NCI-H2029 treated with DMSO at 0.1 percent for 48 hours (cell line): ENCODE measurements around the gene PIP5K1C.

Experiments used
- DNase-seq: peaks from one replicate; lab custom pipeline; 2025; lab: John Stamatoyannopoulos, UW

PIP5K1C gene, protein sequence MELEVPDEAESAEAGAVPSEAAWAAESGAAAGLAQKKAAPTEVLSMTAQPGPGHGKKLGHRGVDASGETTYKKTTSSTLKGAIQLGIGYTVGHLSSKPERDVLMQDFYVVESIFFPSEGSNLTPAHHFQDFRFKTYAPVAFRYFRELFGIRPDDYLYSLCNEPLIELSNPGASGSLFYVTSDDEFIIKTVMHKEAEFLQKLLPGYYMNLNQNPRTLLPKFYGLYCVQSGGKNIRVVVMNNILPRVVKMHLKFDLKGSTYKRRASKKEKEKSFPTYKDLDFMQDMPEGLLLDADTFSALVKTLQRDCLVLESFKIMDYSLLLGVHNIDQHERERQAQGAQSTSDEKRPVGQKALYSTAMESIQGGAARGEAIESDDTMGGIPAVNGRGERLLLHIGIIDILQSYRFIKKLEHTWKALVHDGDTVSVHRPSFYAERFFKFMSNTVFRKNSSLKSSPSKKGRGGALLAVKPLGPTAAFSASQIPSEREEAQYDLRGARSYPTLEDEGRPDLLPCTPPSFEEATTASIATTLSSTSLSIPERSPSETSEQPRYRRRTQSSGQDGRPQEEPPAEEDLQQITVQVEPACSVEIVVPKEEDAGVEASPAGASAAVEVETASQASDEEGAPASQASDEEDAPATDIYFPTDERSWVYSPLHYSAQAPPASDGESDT

DNA sequence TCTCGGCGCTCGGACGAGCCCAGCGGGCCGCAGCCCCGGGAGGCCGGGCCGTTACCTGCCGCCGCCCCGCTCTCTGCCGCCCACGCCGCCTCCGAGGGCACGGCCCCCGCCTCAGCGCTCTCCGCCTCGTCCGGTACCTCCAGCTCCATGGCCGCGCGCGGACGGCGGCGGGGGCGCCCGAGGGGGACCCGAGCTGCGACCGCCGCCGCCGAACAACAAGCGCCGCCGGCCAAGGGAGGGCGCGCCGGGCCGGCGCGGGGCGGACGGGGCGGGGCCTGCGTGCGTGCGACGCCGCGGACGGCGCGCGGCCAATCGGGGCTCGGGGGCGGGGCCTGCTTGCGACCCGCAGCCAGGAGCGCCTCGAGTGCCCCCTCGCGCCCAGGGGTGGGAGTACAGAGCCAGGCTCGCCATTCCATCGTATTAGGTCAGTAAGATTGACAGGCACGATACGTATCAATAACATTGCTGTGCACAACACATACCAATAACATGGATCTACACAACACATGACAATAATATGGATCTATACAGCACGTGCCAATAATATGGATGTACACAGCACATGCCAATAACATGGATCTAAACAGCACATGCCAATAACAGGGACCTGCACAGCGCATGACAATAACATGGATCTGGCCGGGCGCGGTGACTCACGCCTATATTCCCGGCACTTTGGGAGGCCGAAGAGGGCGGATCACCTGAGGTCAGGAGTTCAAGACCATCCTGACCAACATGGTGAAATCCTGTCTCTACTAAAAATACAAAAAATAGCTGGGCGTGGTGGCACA lies at the start of gene PIP5K1C:
Gene PIP5K1C, minus strand, starts transcription at position 227 of the 791 bp plus-strand sequence. Its CDS starts 78 bp downstream, at position 149.
- DNase-seq: peak; percentile 69

DNA sequence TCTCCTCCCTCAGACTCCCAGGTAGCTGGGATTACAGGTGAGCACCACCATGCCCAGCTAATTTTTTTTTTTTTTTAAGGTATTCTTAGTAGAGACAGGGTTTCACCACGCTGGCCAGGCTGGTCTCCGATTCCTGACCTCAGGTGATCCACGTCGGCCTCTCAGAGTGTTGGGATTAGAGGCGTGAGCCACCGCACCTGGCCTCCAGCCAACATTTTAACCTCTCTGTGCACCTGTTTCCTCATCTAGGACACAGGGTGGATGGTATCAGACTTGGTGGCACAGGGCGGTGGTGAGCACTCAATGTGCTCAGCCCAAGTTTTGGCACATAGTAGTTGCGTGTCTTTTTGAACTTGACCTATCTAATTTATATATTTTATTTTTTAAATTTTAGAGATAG lies 48.7 kb upstream of the PIP5K1C start:
- no peak for DNase-seq

DNA sequence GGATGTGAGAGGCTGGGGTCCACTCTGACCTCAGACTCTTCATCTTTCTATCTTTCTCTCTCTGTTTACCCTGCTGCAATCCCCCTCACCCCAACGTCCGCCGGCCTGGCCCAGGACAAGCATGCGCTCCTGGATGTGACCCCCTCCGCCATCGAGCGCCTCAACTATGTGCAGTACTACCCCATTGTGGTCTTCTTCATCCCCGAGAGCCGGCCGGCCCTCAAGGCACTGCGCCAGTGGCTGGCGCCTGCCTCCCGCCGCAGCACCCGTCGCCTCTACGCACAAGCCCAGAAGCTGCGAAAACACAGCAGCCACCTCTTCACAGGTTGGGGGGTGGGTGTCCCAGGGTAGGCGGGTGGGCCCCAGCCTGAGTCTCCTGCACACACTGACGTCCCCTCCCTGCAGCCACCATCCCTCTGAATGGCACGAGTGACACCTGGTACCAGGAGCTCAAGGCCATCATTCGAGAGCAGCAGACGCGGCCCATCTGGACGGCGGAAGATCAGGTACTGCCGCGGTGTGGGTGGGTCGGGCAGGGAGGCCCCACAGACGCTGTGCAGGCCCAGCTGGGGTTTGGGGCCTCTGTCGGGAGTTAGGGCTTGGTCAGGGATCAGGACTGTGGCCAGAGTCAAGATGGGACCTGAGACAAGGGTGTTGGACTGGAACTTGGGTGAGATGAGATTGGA lies 46.2 kb upstream of the PIP5K1C start:
- DNase-seq: no peak

DNA sequence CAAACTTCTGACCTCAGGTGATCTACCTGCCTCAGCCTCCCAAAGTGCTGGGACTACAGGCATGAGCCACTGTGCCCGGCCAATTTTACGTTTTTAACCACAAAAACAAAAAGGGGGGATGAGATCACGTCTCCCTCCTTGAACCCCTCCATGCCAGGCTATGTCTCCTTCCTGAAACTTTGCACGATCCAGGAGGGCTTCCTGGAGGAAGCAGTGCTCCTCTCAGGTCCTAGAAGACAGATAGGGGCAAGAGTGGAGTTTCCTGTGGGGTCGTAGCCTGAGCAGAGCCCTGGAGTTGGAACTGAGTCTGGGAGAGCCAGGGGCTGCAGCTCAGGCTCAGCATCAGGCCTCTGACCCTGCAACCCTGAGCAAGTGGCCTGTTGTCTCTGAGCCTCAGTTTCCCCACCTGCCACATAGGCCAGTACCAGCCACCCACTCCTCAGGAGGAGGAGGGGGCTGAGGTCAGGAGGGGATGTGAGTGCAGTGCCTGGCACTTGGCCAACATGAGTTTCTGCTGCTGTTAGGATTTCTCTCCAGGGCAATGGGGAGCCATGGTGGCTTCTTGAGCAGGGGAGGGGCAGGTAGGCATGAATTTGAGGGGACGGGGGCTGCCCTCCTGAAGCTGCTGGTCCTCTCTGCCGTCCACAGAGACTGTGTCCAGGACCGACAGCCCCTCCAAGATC lies 45.2 kb upstream of the PIP5K1C start:
- DNase-seq: no peak

DNA sequence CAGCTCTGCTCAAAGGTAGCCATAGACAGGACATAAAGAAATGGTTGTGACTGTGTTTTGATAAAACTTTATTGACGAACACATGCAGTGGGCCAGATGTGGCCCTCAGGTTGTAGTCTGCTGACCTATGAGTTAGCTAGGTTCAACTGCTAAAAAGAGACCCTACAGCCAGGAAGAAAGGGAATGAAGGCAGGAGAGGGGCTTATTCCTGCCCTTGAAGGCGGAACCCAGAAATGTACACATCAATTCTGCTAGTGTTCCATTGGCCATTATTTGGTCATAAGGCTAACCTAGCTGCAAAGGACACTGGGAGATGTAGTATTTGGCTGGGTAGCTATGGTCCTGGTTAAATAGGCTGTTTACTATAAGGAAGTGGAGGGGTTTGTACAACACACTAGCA lies 43.2 kb upstream of the PIP5K1C start:
- DNase-seq: no peak

DNA sequence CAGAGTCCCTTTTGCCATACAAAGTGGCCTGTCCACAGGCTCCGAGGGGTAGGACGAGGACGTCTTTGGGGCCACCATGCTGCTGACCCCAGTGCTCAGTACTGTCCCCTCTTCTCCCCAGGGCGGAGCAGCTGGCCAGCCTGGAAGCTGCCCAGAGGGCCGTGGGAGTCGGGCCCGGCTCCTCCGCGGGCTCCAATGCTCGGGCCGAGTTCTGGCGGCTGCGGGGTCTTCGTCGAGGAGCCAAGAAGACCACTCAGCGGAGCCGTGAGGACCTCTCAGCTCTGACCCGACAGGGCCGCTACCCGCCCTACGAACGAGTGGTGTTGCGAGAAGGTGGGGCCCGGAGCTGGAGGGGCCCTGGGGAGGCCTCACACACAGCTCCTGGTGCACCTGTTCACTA lies 40.2 kb upstream of the PIP5K1C start:
- DNase-seq: no peak

DNA sequence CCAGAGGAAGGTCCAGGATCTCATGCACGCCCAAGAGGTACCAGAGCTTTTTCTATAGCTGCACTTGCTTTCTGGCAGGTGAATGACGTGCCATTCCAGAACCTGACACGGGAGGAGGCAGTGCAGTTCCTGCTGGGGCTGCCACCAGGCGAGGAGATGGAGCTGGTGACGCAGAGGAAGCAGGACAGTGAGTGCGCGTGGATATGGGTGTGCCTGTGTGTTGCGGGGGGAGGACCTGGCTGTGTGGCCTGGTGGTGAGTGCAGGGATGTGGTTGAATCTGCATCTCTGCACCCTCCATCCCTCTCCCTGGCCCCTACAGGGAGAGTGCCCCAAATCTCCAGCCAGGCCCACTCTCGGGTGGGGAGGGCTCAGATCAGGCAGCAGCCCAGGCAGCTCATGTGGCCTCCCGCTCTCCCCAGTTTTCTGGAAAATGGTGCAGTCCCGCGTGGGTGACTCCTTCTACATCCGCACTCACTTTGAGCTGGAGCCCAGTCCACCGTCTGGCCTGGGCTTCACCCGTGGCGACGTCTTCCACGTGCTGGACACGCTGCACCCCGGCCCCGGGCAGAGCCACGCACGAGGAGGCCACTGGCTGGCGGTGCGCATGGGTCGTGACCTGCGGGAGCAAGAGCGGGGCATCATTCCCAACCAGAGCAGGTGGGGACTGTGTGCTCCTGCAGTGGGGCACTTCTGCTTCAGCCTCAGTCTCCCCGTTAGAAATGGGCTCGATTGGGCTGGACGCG lies 38.4 kb upstream of the PIP5K1C start:
- no peak for DNase-seq

DNA sequence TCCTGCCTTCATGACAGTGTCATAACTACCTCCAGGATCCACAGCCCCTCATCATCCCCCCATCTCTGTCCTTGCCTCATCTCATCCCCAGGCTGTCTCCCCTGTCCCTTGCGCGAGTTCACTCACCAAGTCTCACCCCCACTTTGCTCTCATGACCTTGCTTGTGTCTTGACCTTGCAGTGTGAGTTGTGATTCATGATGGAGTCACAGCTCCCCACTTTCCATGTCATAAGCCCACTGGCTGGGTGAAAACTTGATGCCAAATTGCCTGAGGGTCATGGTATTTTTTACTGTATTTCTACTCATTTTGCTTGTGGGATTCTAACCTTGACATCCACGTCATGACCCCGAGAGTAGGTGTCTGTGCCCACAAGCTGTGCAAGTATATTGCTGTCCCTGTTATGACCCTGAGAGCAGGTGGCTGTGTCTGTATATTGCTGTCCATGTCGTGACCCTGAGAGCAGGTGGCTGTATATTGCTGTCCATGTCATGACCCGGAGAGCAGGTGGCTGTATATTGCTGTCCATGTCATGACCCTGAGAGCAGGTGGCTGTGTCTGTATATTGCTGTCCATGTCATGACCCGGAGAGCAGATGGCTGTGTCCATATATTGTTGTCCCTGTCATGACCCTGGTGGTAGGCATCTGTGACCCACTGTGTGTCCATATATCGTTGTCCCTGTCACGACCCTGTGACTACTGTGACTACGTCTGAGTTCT lies 37.4 kb upstream of the PIP5K1C start:
- DNase-seq: no peak

DNA sequence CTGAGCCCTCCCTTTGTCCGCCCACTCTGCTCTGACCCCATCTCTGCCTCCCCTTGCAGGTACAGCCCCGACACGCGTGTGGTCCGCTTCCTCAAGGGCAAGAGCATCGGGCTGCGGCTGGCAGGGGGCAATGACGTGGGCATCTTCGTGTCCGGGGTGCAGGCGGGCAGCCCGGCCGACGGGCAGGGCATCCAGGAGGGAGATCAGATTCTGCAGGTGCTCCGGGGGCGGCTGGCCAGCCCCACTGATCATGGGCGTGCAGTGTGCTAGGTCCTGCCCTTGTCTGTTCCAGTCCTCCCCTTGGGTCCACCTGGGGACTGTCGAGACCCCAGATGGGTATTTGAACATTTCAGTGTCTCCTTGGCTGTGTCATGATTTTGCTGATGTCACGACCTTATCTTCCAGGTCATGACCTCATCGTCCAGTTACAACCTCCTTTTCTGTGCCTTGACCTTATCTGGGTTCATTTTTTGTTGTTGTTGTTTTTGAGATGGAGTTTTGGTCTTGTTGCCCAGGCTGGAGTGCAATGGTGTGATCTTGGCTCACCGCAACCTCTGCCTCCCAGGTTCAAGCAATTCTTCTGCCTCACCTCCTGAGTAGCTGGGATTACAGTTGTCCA lies 35.9 kb upstream of the PIP5K1C start:
- no peak for DNase-seq

DNA sequence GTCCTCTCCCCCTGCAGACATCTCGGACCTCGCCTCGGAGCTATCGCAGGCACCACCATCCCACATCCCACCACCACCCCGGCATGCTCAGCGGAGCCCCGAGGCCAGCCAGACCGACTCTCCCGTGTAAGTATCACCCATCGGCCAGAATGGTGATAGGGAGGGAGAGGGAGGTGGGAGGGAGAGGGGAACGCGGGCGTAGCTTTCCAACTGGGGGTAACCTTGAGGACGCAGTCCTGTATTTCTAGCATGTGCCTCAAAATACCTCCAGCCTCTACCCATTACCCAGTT lies 34.0 kb upstream of the PIP5K1C start:
- DNase-seq: no peak

DNA sequence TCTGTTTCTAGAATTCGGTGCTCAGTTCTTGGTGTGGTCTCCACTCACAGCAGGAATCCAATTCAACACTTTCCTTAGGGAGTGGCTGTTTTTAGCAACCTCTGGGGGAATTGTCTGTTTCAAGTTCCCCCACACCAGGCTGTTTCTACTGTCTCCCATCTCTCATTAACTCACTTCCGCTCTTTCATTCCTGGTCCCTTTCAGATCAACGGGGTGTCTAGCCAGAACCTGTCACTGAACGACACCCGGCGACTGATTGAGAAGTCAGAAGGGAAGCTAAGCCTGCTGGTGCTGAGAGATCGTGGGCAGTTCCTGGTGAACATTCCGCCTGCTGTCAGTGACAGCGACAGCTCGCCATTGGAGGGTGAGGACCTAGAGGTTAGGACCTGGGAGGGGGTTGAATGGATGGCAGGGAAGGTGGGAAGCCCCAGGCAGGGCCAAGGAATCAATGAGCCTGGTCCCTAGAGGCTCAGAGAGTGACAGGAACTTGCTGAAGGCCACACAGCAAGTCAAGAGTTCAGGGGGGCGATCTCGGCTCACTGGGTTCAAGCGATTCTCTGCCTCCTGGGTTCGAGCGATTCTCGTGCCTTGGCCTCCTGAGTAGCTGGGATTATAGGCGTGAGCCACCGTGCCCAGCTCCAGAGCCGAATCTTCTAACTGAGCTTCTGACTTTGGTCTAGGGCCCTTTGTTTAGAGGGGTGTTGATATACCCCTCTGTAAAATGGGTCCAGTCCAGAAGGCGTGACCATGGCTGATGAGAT lies 33.5 kb upstream of the PIP5K1C start:
- DNase-seq: no peak

DNA sequence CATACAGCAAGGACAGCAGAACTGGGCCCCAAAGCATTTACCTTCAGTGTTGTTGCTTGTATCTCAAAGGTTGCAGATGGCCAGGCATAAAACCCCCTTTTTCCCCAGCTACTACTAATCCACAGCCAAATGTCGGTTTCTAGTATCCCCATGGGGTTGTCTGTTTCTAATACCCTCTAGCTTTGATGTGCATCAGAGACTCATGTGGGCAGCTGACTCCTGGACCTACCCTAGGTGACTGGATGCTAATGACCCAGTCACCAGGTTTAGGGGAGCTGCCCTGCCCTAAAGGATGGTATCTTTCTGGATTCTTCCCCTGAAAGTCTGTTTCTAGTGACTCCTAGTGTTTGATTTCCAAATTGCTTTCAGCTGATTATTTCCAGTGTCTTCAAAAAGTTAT lies 31.8 kb upstream of the PIP5K1C start:
- DNase-seq: no peak

DNA sequence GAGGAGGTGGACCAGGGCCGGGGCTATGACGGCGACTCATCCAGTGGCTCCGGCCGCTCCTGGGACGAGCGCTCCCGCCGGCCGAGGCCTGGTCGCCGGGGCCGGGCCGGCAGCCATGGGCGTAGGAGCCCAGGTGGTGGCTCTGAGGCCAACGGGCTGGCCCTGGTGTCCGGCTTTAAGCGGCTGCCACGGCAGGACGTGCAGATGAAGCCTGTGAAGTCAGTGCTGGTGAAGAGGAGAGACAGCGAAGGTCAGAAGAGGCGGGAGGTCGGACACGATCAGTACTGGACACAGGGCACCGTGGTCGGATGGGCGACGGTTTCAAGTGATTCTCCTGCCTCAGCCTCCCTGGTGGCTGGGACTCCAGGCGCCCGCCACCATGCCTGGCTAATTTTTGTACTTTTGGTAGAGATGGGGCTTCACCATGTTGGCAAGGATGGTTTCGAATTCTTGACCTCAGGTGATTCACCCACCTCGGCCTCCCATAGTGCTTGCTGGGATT lies 30.2 kb upstream of the PIP5K1C start:
- DNase-seq: no peak

DNA sequence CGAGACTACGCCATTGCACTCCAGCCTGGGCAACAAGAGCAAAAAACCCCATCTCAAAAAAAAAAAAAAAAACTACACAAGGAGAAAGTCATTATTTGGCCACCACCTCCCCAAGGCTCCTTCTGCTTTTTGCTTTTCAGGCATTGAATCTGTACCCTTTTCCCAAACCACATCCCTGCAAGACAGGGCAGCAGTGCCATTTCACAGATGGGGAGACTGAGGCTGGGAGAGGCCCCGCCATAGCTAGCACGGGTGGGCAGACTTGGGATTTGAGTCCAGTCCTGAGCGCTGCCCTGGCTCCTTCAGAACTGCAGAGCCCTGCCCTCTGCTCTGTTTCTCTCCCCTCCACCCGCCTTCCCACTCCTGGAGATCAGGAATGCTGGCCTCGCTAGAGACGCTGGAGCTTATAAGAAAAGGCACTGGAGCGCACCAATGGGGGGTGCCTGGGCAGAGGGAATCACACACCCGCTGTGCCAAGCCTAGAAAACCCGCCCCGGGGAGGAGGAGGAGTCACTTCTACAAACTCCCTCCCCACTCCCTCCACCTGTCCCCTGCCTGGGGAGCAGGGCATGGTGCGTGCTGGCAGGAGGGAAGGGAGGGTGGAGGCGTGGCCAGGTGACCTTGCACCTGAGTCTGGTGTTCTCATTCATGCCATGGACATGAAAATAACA lies 25.5 kb upstream of the PIP5K1C start:
- peak; percentile 72 for DNase-seq

DNA sequence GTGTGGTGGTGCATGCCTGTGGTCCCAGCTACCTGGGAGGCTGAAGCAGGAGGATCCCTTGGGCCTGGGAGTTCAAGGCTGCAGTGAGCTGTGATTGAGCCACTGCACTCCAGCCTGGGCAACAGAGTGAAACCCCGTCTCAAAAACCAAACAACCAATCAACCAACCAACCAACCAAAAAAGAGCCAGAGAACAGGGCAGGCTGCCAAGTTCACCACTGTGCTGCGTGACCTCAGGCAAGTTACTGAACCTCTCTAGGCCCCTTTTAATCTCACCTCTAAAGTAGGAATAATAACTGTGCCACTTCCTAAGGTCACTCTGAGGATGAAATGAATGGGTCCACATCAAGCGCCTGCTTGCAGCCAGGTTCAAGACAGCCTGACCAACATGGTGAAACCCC lies 24.9 kb upstream of the PIP5K1C start:
- no peak for DNase-seq

DNA sequence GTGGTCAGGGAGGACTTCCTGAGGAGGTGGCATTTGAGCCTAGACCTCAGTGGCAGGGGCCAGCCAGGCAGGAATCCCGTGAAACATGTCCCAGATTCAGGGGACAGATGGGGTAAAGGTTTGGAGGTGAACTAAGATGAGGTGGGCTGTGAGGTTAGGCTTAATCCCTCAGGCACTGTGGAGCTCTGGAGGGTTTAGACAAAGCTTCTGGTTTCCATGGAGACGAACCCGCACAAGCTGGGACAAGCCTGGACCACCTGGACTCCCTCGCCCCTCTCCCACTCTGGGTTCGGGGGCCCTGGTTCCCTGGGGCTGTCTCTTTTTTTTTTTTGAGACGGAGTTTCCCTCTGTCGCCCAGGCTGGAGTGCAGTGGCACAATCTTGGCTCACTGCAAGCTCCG lies 23.6 kb upstream of the PIP5K1C start:
- no peak for DNase-seq

DNA sequence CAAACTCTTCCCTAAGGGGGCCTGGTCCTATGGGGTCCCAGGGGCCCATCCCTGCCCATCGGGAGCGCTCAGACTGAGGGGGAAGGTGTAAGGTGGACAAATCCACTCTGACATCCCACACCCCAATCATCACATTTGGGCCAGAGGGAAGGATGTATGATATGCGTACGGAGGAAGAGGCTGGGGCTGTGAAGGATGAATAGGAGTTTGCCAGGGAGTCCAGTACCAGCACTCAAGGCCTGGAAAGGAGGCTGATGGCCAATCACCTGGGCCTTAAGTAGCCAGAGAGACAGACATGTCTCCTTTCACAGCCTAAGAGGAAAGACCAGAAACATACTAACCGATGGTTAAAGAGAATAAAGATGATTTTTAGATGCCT lies 22.8 kb upstream of the PIP5K1C start:
- no peak for DNase-seq

DNA sequence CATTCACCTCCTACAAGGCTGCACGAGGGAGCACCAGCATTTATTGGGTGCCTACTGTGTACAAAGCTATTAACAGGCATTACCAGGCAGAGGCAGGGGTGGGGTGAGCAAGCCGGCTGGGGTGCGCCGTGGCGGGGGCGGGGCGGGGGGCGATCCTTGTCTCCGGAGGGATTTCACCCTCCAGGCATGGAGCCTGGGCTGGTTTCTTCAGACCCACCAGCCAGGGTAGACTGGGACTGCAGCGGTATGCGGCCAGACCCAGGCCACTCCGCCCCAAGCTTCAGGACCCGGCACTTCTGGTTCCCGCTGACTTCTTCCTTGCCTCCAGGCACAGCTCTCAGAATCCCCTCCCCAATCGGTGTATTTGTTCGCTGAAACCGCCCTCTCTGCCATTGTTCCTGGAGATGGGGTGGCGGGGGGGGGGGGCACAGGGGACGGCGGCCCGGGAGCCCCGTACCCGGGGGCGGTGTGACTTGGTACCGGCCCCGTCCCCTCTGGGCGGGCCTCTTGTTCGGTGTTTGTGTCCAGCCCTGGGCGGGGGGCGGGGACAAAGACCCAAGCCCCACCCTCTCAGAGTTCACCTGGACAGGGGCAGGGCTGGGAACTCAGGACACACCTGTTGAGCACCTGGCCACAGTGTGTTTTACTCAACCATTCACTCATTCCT lies 22.3 kb upstream of the PIP5K1C start:
- peak; percentile 16 for DNase-seq
